ENCODE results near the gene SPOCK2. TPM values are rescaled to one million over a fixed set of nuclear protein-coding genes. Genes with fewer than 3 reads are reported as not detected.
"Not testable (repeated sequence)": the region's sequence is repeated elsewhere in the genome, so short reads cannot be mapped to it uniquely, and the experiment has no call there.

Gene SPOCK2
- 1.3 TPM in 2 replicates for total RNA-seq (2014; rRNA removed; shearing (Covaris generic))

GRCh38 chr10:72087969-72088888, at the start of gene SPOCK2:
SPOCK2 (minus strand) TSS chr10:72088551; CDS start chr10:72088328, 223 bp downstream.
- H3K27me3 ChIP-seq (ENCODE audit: control insufficient read depth, insufficient read depth, low read length), result peaks cover 34% of the 10 kb centered on the region
- H3K4me3 ChIP-seq (ENCODE audit: insufficient read depth, low read depth, low read length), result peak within 1 kb of the TSS; percentile 38
- DNase-seq, result peak; percentile 82
- no peaks in the 10 kb centered on the region for H3K36me3 ChIP-seq (replicated peaks; ENCODE audit: control insufficient read depth, insufficient read depth, low read length)

GRCh38 chr10:72137583-72137982, 49.2 kb upstream of the SPOCK2 start:
- Histone ChIP-seq H3K27me3 (ENCODE audit: control insufficient read depth, insufficient read depth, low read length) (no peaks in the 10 kb centered on the region), H3K4me3 (ENCODE audit: insufficient read depth, low read depth, low read length) (no peak overlapping the region), H3K36me3 (replicated peaks; ENCODE audit: control insufficient read depth, insufficient read depth, low read length) (no peaks in the 10 kb centered on the region)
- no peak for DNase-seq

GRCh38 chr10:72136225-72136624, 47.9 kb upstream of the SPOCK2 start:
- not testable (repeated sequence) for H3K4me3 ChIP-seq (ENCODE audit: insufficient read depth, low read depth, low read length); DNase-seq; H3K27me3 ChIP-seq (ENCODE audit: control insufficient read depth, insufficient read depth, low read length); H3K36me3 ChIP-seq (replicated peaks; ENCODE audit: control insufficient read depth, insufficient read depth, low read length)

- H3K36me3 ChIP-seq (replicated peaks; ENCODE audit: control insufficient read depth, insufficient read depth, low read length), result no peaks in the 10 kb centered on the region
- no peaks in the 10 kb centered on the region for H3K27me3 ChIP-seq (ENCODE audit: control insufficient read depth, insufficient read depth, low read length)
- no peak for DNase-seq
- no peak overlapping the region for H3K4me3 ChIP-seq (ENCODE audit: insufficient read depth, low read depth, low read length)
Measured at GRCh38 chr10:72134785-72135767, 46.7 kb upstream of the SPOCK2 start.

GRCh38 chr10:72133517-72133916, 45.2 kb upstream of the SPOCK2 start:
- H3K36me3 ChIP-seq (replicated peaks; ENCODE audit: control insufficient read depth, insufficient read depth, low read length), result no peaks in the 10 kb centered on the region
- H3K27me3 ChIP-seq (ENCODE audit: control insufficient read depth, insufficient read depth, low read length), result no peaks in the 10 kb centered on the region
- no peak for DNase-seq
- no peak overlapping the region for H3K4me3 ChIP-seq (ENCODE audit: insufficient read depth, low read depth, low read length)

- no peaks in the 10 kb centered on the region for H3K27me3 ChIP-seq (ENCODE audit: control insufficient read depth, insufficient read depth, low read length)
- H3K4me3 ChIP-seq (ENCODE audit: insufficient read depth, low read depth, low read length), result no peak overlapping the region
- no peak for DNase-seq
- H3K36me3 ChIP-seq (replicated peaks; ENCODE audit: control insufficient read depth, insufficient read depth, low read length), result no peaks in the 10 kb centered on the region
Measured at GRCh38 chr10:72132854-72133253, 44.5 kb upstream of the SPOCK2 start.

- DNase-seq, result no peak
- H3K4me3 ChIP-seq (ENCODE audit: insufficient read depth, low read depth, low read length), result no peak overlapping the region
- H3K27me3 ChIP-seq (ENCODE audit: control insufficient read depth, insufficient read depth, low read length), result no peaks in the 10 kb centered on the region
- H3K36me3 ChIP-seq (replicated peaks; ENCODE audit: control insufficient read depth, insufficient read depth, low read length), result no peaks in the 10 kb centered on the region
Measured at GRCh38 chr10:72127571-72127970, 39.2 kb upstream of the SPOCK2 start.

GRCh38 chr10:72126872-72127232, 38.5 kb upstream of the SPOCK2 start:
- Histone ChIP-seq H3K36me3 (replicated peaks; ENCODE audit: control insufficient read depth, insufficient read depth, low read length) (no peaks in the 10 kb centered on the region), H3K27me3 (ENCODE audit: control insufficient read depth, insufficient read depth, low read length) (no peaks in the 10 kb centered on the region), H3K4me3 (ENCODE audit: insufficient read depth, low read depth, low read length) (no peak overlapping the region)
- no peak for DNase-seq

GRCh38 chr10:72126184-72126871, 38.0 kb upstream of the SPOCK2 start:
- DNase-seq, result peak; percentile 65
- Histone ChIP-seq H3K27me3 (ENCODE audit: control insufficient read depth, insufficient read depth, low read length) (no peaks in the 10 kb centered on the region), H3K4me3 (ENCODE audit: insufficient read depth, low read depth, low read length) (no peak overlapping the region), H3K36me3 (replicated peaks; ENCODE audit: control insufficient read depth, insufficient read depth, low read length) (no peaks in the 10 kb centered on the region)

GRCh38 chr10:72124989-72125388, 36.6 kb upstream of the SPOCK2 start:
- Histone ChIP-seq H3K4me3 (ENCODE audit: insufficient read depth, low read depth, low read length) (no peak overlapping the region), H3K36me3 (replicated peaks; ENCODE audit: control insufficient read depth, insufficient read depth, low read length) (no peaks in the 10 kb centered on the region), H3K27me3 (ENCODE audit: control insufficient read depth, insufficient read depth, low read length) (no peaks in the 10 kb centered on the region)
- no peak for DNase-seq

GRCh38 chr10:72124381-72124780, 36.0 kb upstream of the SPOCK2 start:
- H3K4me3 ChIP-seq (ENCODE audit: insufficient read depth, low read depth, low read length), result no peak overlapping the region
- H3K27me3 ChIP-seq (ENCODE audit: control insufficient read depth, insufficient read depth, low read length), result no peaks in the 10 kb centered on the region

GRCh38 chr10:72123616-72124015, 35.3 kb upstream of the SPOCK2 start:
- Histone ChIP-seq H3K4me3 (ENCODE audit: insufficient read depth, low read depth, low read length) (no peak overlapping the region), H3K36me3 (replicated peaks; ENCODE audit: control insufficient read depth, insufficient read depth, low read length) (no peaks in the 10 kb centered on the region), H3K27me3 (ENCODE audit: control insufficient read depth, insufficient read depth, low read length) (no peaks in the 10 kb centered on the region)
- DNase-seq, result no peak

More at GRCh38 chr10:72124381-72124780, 36.0 kb upstream of the SPOCK2 start:
- H3K36me3 ChIP-seq (replicated peaks; ENCODE audit: control insufficient read depth, insufficient read depth, low read length), result no peaks in the 10 kb centered on the region
- no peak for DNase-seq

GRCh38 chr10:72122221-72122620, 33.9 kb upstream of the SPOCK2 start:
- no peak overlapping the region for H3K4me3 ChIP-seq (ENCODE audit: insufficient read depth, low read depth, low read length)
- no peaks in the 10 kb centered on the region for H3K36me3 ChIP-seq (replicated peaks; ENCODE audit: control insufficient read depth, insufficient read depth, low read length)
- no peak for DNase-seq
- no peaks in the 10 kb centered on the region for H3K27me3 ChIP-seq (ENCODE audit: control insufficient read depth, insufficient read depth, low read length)

GRCh38 chr10:72121389-72121788, 33.0 kb upstream of the SPOCK2 start:
- Histone ChIP-seq H3K4me3 (ENCODE audit: insufficient read depth, low read depth, low read length) (no peak overlapping the region), H3K36me3 (replicated peaks; ENCODE audit: control insufficient read depth, insufficient read depth, low read length) (no peaks in the 10 kb centered on the region), H3K27me3 (ENCODE audit: control insufficient read depth, insufficient read depth, low read length) (no peaks in the 10 kb centered on the region)
- no peak for DNase-seq
